ENCODE data around the gene GAL.

- TF ChIP-seq ZBTB7A (IDR thresholded peaks at IDR 0.05; ENCODE audit: low read depth), result no peak
- no peak for TF ChIP-seq MAX (IDR thresholded peaks at IDR 0.05)
- no peak for TF ChIP-seq FOXM1 (IDR thresholded peaks at IDR 0.05; ENCODE audit: borderline replicate concordance, low read depth)
- no peak for TF ChIP-seq TAF1 (IDR thresholded peaks at IDR 0.05; ENCODE audit: low read depth)
- no peak for TF ChIP-seq RAD21 (IDR thresholded peaks at IDR 0.05; ENCODE audit: low read depth)
- no peak for TF ChIP-seq EP300 (IDR thresholded peaks at IDR 0.05; ENCODE audit: borderline replicate concordance)
- TF ChIP-seq USF1 (IDR thresholded peaks at IDR 0.05), result no peak
- no peak for TF ChIP-seq REST (IDR thresholded peaks at IDR 0.05; ENCODE audit: low read depth)
- no peak for TF ChIP-seq CREB1 (IDR thresholded peaks at IDR 0.05; ENCODE audit: low read depth)
These were observed 10.3 kb downstream of the GAL start for GRCh38 chr11:68694431-68695297.
